SU-DHL-6 (cell line): ENCODE measurements around the gene LIN7B.

Experiments used
- CTCF ChIP-seq: fragments of 200-600 bp; sonication (generic); IDR thresholded peaks from one replicate; pipeline ENCODE4 v1.5.1; 2017; ENCODE audit warnings: antibody characterized with exemption, mild to moderate bottlenecking, low read length, moderate library complexity; ENCODE audit not compliant: insufficient read depth, poor library complexity, severe bottlenecking
- EZH2phosphoT487 ChIP-seq: fragments of 200-600 bp; sonication (generic), shearing (Covaris generic); conservative IDR thresholded peaks from 2 replicates; pipeline ENCODE4 v1.6.1; 2018; ENCODE audit warnings: mild to moderate bottlenecking, antibody characterized with exemption, low read length, moderate library complexity, mixed read lengths

- no peak for TF ChIP-seq CTCF
- no peak for TF ChIP-seq EZH2phosphoT487
These were observed 2.8 kb upstream of the LIN7B start for GRCh38 chr19:49111218-49111998.
